ENCODE data around the gene ANTKMT. TPM values are rescaled to one million over a fixed set of nuclear protein-coding genes. Genes with fewer than 3 reads are reported as not detected.

The ANTKMT gene
- total and polyA plus RNA-seq, 2 donors (not counting 3 experiments of a cell fraction or from before 2014, with no cell fraction given), result 26.1 to 27.9 TPM

DNA sequence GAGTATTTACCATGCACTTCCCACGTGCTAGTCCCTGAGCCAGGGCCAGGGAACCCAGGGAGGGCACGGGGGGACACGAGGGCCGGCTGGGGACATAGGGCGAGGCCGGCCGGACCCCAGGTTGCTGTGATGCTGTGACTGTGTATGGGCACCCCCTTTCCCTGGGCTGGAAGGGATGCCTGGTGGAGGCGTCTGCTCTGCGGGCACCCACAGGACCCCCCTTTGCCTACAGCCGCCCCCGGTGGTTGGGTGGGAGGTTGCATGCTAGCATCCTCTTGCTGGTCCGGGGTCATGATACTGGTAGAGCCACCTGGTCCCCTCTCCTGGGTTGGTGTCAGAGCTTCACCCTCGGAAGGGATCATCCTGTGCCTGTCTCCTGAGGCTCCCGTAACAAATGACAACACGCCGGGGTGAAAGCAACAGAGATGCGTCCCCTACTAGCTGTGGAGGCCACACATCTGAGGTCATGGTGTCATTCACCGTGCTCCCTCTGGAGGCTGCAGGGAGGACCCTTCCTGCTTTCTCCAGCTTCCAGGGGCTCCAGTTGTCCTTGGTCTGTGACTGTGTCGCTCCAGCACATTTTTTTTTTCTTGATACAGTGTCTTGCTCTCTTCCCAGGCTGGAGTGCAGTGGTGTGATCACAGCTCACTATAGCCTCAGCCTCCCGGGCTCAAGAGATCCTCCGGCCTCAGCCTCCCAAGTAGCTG is 23.0 kb downstream of the ANTKMT start:
- no peaks in the 10 kb centered on the region for H3K9me3 ChIP-seq (replicated peaks; ENCODE audit: control insufficient read depth, insufficient read depth, low read length)
- no peak overlapping the region for H2AFZ ChIP-seq (ENCODE audit: low read depth, low read length)
- ChIA-PET POLR2A (no interaction called here), CTCF (interaction anchor here (1.7 kb wide), 1 partner anchor 41 kb away, joined by 4 read pairs; no protein-coding TSS in a partner anchor)
- H3K4me3 ChIP-seq (replicated peaks in 1 of 3; ENCODE audit: insufficient read depth in 1 of 3, low read depth in 1 of 3, low read length in 3 of 3), result no peak overlapping the region
- no peak for TF ChIP-seq EZH2 (IDR thresholded peaks at IDR 0.05; ENCODE audit: borderline replicate concordance, low read depth, low read length, severe bottlenecking)
- TF ChIP-seq, protein P1, sequence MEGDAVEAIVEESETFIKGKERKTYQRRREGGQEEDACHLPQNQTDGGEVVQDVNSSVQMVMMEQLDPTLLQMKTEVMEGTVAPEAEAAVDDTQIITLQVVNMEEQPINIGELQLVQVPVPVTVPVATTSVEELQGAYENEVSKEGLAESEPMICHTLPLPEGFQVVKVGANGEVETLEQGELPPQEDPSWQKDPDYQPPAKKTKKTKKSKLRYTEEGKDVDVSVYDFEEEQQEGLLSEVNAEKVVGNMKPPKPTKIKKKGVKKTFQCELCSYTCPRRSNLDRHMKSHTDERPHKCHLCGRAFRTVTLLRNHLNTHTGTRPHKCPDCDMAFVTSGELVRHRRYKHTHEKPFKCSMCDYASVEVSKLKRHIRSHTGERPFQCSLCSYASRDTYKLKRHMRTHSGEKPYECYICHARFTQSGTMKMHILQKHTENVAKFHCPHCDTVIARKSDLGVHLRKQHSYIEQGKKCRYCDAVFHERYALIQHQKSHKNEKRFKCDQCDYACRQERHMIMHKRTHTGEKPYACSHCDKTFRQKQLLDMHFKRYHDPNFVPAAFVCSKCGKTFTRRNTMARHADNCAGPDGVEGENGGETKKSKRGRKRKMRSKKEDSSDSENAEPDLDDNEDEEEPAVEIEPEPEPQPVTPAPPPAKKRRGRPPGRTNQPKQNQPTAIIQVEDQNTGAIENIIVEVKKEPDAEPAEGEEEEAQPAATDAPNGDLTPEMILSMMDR (IDR thresholded peaks at IDR 0.05; ENCODE audit: extremely low read depth in 1 of 2, insufficient read depth in 1 of 2, low read depth in 1 of 2, low read length in 2 of 2), result peak in 1 of 2 donors; percentile 16
- TF ChIP-seq, protein P2, sequence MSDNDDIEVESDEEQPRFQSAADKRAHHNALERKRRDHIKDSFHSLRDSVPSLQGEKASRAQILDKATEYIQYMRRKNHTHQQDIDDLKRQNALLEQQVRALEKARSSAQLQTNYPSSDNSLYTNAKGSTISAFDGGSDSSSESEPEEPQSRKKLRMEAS (IDR thresholded peaks at IDR 0.05; ENCODE audit: insufficient read depth, insufficient read length), result no peak
- TF ChIP-seq MYC (IDR thresholded peaks at IDR 0.05; ENCODE audit: low read depth, low read length), result no peak
- TF ChIP-seq GATA2 (IDR thresholded peaks at IDR 0.05; ENCODE audit: insufficient read depth, insufficient read length, low read depth, low read length), result no peak
- no peak for TF ChIP-seq POLR2A (IDR thresholded peaks at IDR 0.05; ENCODE audit: low read depth, low read length)
- no peak for TF ChIP-seq JUN (IDR thresholded peaks at IDR 0.05; ENCODE audit: borderline replicate concordance, insufficient read depth, insufficient read length, low read depth)
- H3K9ac ChIP-seq (replicated peaks; ENCODE audit: extremely low read depth, insufficient read depth, low read length), result no peak overlapping the region
- dilution Hi-C loops (cut with MboI; ENCODE audit: extremely low pct_ligation_motif_present, low sequenced_read_pairs), result no loop called here
- H3K4me2 ChIP-seq (ENCODE audit: insufficient read depth, low read length), result no peak overlapping the region
- peaks cover 6% of the 10 kb centered on the region for H3K79me2 ChIP-seq (ENCODE audit: control insufficient read depth, insufficient read depth, low read length)
- no peaks in the 10 kb centered on the region for H3K36me3 ChIP-seq (ENCODE audit: control insufficient read depth in 2 of 2, extremely low read depth in 1 of 2, insufficient read depth in 2 of 2, low read length in 2 of 2)
- BruUV-seq (replicated peaks), result no TSS peak
- FAIRE-seq (no peak), DNase-seq (ENCODE audit: low read depth, low spot score) (no peak)
- H3K9me1 ChIP-seq (replicated peaks; ENCODE audit: control insufficient read depth, extremely low read depth, insufficient read depth, low read length), result no peaks in the 10 kb centered on the region
- intact Hi-C loops (cut with micrococcal nuclease), result loop anchor here (5.0 kb wide), 1 partner anchor 43 kb away; the partner anchor contains the start of genes CHTF18 and RPUSD1
- H3K27me3 ChIP-seq (ENCODE audit: control insufficient read depth in 2 of 2, insufficient read depth in 2 of 2, low read length in 2 of 2), result no peaks in the 10 kb centered on the region
- H4K20me1 ChIP-seq (replicated peaks; ENCODE audit: control insufficient read depth, extremely low read depth, insufficient read depth, low read length), result no peaks in the 10 kb centered on the region
- H3K4me1 ChIP-seq (ENCODE audit: control insufficient read depth, extremely low read depth, insufficient read depth, low read length), result peaks cover 10% of the 10 kb centered on the region
- H3K27ac ChIP-seq (ENCODE audit: insufficient read depth, low read depth, low read length), result no peak overlapping the region

Measured in endothelial cell of umbilical vein (primary cell).